MG63 (cell line): ENCODE data around the gene CPNE4. TPM values are rescaled to one million over a fixed set of nuclear protein-coding genes. Genes with fewer than 3 reads are reported as not detected.

Source experiments
- DNase-seq: peaks from one replicate; pipeline ENCODE4 v3.0.0-alpha.2; 2020
- H3K27me3 ChIP-seq: fragments of 250-450 bp; sonication (Bioruptor Pico); 2 replicates; pipeline ENCODE4 v1.5.1; 2020; ENCODE audit warnings: mild to moderate bottlenecking, moderate library complexity
- H3K36me3 ChIP-seq: fragments of 250-450 bp; sonication (Bioruptor Pico); 2 replicates; pipeline ENCODE4 v1.5.1; 2020; ENCODE audit warnings: mild to moderate bottlenecking, moderate library complexity
- H3K4me3 ChIP-seq: fragments of 250-450 bp; sonication (Bioruptor Pico); 2 replicates; pipeline ENCODE4 v1.5.1; 2020; ENCODE audit warnings: mild to moderate bottlenecking, moderate library complexity
- H3K9me3 ChIP-seq: fragments of 250-450 bp; sonication (Bioruptor Pico); 2 replicates; pipeline ENCODE4 v1.5.1; 2020; ENCODE audit warnings: mild to moderate bottlenecking, moderate library complexity
- total RNA-seq: library from RNA; depleted of rRNA; stranded (reverse); fragments of >200 nt; shearing (Covaris generic); gene quantifications from 2 replicates; pipeline ENCODE4 v1.2.3, GENCODE V29; 2014; ENCODE audit warnings: low replicate concordance

CPNE4 gene
- total RNA-seq, 1 experiment from 2014 or later, result not detected

DNA sequence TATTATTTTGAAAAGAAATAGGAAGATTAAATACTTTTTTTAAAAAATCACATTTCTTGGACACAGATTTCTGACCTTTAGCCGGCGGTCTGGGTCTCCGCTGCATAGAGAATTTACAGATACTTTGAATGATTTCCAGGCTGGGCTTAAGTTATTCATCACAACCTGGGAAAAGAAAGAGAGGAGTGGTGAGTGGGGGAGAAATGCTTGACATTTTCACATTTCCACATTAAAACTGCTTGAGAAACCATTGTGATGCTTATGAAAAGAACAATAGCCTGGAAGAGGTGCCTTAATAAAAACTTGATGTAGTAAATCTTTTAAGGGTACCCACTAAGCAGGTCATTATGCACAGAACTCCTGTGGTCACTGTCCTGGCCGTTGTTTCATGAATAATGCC, 365.2 kb downstream of the CPNE4 start:
- Histone ChIP-seq H3K4me3 (no peak overlapping the region), H3K9me3 (no peaks in the 10 kb centered on the region), H3K36me3 (no peaks in the 10 kb centered on the region), H3K27me3 (peaks cover 5% of the 10 kb centered on the region)
- no peak for DNase-seq

DNA sequence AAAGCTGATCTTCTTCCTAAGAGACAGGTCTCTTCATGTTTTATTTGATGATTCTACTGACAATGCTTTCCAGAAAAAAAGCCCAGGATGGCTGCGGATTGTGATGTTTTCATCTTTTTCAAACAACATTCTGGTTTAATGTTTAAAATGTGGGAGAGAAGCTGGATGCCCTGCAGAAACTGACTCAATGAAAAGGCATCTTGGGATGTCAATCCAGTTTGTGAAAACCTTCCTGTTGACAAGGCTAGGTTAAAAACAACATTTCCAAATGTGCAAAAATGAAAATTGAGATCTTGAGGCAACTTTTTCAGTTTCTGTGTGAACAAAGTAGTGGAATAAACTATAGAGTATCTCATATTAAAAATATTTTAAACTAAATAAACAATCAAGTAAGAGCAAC, 376.0 kb downstream of the CPNE4 start:
- Histone ChIP-seq H3K36me3 (no peaks in the 10 kb centered on the region), H3K9me3 (no peaks in the 10 kb centered on the region; the same call in 1 of the 2 replicates), H3K27me3 (no peaks in the 10 kb centered on the region), H3K4me3 (no peak overlapping the region)
- no peak for DNase-seq

DNA sequence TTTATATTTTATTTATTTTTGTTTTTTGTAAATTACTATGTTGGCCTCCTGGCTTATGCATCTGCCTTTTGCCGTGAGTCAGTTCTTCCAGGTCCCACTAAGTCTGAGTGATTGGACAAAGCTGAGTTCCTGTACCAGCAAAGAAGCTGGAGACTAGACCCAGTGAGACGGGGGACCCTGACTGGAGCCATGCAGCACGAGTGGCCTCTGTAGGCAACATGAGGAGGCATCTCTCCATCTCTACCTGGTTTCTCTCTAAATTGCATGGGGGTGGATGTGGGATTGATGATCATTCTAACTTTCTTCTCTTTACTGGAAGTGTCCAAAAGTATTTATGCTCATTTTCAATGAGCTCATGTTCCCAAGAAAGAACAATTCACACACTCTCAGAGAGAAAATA, 376.7 kb downstream of the CPNE4 start:
- Histone ChIP-seq H3K4me3 (no peak overlapping the region), H3K27me3 (no peaks in the 10 kb centered on the region), H3K9me3 (no peaks in the 10 kb centered on the region; the same call in 1 of the 2 replicates), H3K36me3 (no peaks in the 10 kb centered on the region)
- DNase-seq, result no peak

DNA sequence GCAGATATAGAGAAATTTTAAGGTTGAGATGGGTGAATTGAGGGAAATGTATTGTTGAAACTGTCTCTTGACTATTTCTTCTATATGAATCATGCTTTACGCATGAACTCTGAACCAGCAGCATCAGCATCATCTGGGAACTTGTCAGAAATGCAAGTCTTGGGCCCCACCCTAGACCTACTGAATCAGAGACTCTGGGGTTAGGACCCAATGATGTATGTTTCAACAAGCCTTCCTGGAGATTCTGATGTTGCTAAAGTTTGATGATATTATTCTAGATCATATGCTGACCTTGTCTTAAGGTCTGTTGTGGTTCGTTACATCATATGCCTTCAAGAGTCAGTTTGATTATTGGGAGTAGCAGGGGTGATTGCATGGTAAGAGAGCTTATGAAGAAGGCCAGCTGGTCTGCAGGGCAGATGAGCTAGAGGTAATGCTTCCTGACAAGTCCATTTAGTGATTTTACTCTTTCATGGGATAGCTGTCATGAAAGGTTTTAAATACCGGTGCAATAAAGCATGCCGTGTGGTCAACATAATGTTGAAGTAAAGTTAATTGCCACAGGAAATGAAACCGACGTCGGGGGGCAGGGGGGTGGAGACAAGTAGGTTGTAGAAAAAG, 379.6 kb downstream of the CPNE4 start:
- Histone ChIP-seq H3K9me3 (no peaks in the 10 kb centered on the region; the same call in 1 of the 2 replicates), H3K27me3 (no peaks in the 10 kb centered on the region), H3K36me3 (no peaks in the 10 kb centered on the region), H3K4me3 (no peak overlapping the region)
- no peak for DNase-seq

DNA sequence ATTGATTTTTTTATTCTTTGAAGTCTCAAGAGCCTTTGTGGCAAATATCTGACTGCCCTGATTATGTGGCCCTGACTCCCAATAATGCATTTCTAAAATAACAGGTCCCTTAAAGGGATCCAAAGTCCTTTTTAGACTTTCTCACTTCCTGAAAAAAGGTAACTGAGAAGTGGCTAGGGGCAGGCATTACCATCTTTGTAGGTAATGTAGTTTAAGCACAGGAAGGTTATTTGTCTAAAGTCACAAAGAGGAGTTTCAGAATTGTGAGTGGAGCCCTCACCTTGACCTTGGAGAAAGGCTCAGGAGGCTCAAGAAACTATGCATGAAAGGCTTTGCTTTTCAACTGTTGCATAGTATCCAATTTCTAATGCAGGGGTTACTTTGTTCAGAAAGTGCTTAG, 389.2 kb downstream of the CPNE4 start:
- Histone ChIP-seq H3K36me3 (no peaks in the 10 kb centered on the region), H3K4me3 (no peak overlapping the region), H3K9me3 (no peaks in the 10 kb centered on the region), H3K27me3 (0 out of 2 replicates have a peak, but pooled peaks cover 2% of the 10 kb centered on the region)
- no peak for DNase-seq

DNA sequence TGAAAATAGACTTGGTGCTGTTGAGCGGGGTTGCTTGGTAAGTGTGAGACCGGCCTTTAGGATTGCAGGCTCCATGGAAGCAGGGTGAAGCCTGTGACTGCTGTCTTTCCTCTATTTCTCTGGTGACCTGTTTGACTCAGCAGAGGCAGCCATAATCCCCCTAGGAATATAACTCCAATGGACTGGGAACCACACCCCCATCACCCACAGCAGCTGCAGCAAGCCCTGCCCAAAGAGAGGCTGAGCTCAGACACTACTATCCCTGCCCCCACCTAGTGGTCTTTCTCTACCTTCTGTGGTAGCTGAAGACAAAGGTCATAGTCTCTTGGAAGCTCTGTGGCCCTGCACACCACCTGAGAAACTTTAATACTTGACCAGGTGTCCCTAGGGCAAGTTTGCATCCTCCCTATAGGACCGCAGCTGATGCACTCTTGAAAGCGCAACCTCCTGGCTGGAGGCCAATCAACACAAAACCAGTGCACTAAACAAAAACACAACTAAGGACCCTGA, 398.5 kb downstream of the CPNE4 start:
- Histone ChIP-seq H3K9me3 (no peaks in the 10 kb centered on the region), H3K4me3 (no peak overlapping the region), H3K36me3 (no peaks in the 10 kb centered on the region), H3K27me3 (peaks cover 12% of the 10 kb centered on the region)
- DNase-seq, result no peak

DNA sequence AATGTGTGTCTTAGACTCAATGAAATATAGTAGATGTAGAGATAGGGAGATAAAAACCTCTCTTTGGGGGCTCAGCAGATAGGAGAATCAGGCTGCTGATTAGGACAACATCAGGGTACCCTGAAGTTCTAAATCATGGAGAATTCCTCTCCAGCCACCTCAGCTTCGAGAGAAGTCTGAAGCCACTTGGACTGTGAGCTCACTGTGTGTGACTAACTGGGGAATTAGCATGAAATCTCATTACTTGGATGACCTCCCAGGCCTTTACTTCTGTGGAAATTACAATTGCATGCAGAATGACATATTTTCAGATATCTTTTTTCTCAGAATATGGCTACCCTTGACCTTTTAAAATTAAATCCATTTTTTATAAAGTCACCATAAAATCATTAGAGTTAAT, 404.0 kb downstream of the CPNE4 start:
- DNase-seq, result peak; percentile 5
- no peaks in the 10 kb centered on the region for H3K9me3 ChIP-seq
- no peaks in the 10 kb centered on the region; the same call in 1 of the 2 replicates for H3K27me3 ChIP-seq
- no peaks in the 10 kb centered on the region for H3K36me3 ChIP-seq
- H3K4me3 ChIP-seq, result no peak overlapping the region

DNA sequence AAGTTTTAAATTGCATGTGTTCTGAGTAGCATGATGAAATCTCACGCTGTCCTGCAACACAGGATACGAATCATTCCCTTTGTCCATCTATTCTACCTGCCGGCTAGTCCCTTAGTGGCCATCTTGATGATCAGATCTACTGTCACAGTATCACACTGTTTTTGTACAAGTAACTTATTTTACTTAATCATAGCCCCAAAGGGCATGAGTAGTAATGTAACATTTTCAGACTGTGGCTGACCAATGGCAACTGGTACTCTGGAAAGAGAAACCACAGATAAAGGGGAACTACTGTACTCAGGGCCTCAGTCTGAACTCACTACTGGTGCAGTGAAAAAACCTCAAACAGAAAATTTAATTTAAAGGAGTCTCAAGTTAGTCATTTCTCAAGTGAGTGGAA, 404.7 kb downstream of the CPNE4 start:
- no peak for DNase-seq
- H3K4me3 ChIP-seq, result no peak overlapping the region
- no peaks in the 10 kb centered on the region for H3K36me3 ChIP-seq
- H3K9me3 ChIP-seq, result no peaks in the 10 kb centered on the region
- H3K27me3 ChIP-seq, result no peaks in the 10 kb centered on the region

DNA sequence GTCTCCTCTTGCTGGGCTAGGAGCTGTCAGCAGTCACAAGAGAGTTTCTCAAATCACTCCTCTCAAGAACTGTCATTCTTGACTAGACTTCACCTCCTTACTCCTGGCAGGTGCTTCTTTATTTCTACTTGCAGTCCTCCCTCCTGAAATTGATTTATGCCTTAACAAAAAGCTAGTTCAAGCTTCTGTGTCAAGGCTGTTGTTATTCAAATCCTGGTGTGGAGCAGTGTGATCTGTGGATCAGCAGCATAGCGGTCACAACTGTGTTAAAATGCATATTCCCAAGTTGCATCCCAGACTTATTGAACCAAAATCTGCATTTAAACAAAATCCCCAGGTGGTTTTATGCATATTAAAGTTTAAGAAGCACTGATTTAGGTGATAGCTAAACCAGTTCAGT, 411.4 kb downstream of the CPNE4 start:
- H3K9me3 ChIP-seq, result no peaks in the 10 kb centered on the region
- no peaks in the 10 kb centered on the region for H3K36me3 ChIP-seq
- no peak overlapping the region for H3K4me3 ChIP-seq
- DNase-seq, result no peak
- H3K27me3 ChIP-seq, result no peaks in the 10 kb centered on the region; the same call in 1 of the 2 replicates

DNA sequence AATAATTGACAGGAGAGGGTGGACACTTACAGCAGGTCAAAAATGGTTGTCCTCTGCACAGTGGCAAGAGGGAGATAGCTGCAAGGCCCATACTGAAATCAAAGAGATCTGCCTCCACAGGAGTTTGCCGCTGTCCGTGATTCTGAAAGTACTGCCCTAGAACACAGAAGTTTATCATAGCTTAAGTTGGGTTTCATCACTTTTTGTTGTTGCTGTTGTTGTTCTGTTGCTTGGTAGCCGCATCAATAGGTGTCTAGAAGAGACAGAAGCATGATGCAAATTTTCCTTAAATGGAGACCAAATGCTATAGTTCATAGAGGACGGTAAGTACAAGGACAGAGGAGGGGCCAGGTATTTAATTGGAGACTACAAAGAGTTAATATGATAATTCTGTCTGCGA, 412.1 kb downstream of the CPNE4 start:
- no peaks in the 10 kb centered on the region for H3K9me3 ChIP-seq
- H3K27me3 ChIP-seq, result no peaks in the 10 kb centered on the region; the same call in 1 of the 2 replicates
- no peak for DNase-seq
- H3K4me3 ChIP-seq, result no peak overlapping the region
- H3K36me3 ChIP-seq, result no peaks in the 10 kb centered on the region

DNA sequence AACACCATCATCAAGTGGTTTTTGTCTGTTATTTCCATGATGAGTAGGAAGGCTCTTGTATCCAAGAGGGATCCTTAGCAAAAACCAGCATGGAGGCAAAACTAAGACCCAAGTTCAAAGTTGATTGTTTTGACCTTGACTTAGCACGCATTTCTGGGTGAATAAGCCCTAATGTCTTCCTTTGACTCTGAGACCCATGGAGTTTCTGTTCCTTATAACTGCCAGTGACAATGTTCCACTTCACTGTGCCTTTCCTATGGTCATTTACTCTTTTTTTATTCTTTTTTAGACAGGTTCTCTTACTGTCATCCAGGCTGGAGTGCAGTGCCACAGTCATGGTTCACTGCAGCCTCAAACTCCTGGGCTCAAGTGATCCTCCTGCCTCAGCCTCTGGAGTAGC, 413.8 kb downstream of the CPNE4 start:
- Histone ChIP-seq H3K9me3 (no peaks in the 10 kb centered on the region), H3K36me3 (no peaks in the 10 kb centered on the region), H3K27me3 (peaks cover 4% of the 10 kb centered on the region; the same call in 1 of the 2 replicates), H3K4me3 (no peak overlapping the region)
- no peak for DNase-seq

DNA sequence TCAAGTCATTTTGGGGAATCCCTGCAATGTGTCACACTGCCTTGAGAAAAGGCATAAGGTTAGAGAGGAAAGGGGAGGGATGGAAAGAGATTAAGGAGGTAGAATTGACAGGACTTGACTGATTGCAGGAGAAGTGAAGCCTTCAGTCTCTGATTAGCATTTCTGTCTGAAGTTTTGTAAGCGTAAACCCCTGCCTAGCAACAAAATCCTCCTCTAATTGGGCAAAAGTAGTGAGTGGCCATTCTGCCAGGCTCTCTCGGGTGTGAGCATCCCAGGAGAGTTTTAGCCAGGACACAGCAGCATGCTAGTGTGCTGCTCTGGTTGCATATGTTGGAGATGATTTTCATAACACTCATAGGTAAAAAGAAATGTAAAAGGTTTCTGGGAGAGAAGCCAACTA, 415.0 kb downstream of the CPNE4 start:
- DNase-seq, result no peak
- no peaks in the 10 kb centered on the region for H3K36me3 ChIP-seq

DNA sequence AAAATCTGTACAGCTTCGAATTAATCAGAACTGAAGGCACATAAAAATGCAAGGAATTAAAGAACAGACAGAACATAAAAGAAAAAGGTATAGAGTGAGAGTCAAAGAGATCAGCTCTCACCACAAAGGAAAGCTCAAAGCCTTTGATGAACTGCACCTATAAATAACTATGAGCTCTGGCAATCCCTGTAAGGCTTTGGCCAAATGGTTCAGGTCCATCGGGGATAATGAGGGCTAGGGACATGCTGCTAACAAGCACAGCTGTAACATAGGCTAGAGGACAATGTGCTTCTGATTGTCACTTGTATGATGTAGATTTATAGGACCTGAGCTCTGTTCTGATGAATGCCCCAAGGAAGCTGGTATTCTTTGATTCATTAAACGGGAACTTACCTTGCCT, 418.1 kb downstream of the CPNE4 start:
- H3K9me3 ChIP-seq, result no peaks in the 10 kb centered on the region
- no peaks in the 10 kb centered on the region for H3K36me3 ChIP-seq
- no peak for DNase-seq
- peaks cover 4% of the 10 kb centered on the region; the same call in 1 of the 2 replicates for H3K27me3 ChIP-seq
- no peak overlapping the region for H3K4me3 ChIP-seq

More for the DNA sequence above, 415.0 kb downstream of the CPNE4 start:
- Histone ChIP-seq H3K4me3 (no peak overlapping the region), H3K27me3 (peaks cover 4% of the 10 kb centered on the region; the same call in 1 of the 2 replicates), H3K9me3 (no peaks in the 10 kb centered on the region)

DNA sequence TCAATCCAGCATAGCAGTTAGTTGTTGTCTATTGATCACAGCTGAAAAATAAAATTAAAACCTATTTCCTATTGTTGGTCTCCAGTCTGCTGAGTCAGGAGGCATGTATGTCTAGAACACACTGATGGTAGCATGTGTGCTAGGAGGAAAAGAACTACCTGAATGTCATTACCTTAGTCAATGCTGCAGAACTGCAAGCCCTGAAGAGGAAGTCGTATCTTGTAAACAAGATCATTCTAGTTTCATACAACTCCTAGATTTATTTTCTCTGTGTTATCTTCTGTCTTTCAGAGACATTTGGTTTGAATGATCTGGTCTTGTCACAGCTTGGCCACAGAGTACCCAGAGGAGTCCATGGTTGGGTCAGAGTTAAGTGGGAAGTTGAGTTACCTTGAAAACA, 422.1 kb downstream of the CPNE4 start:
- H3K36me3 ChIP-seq, result no peaks in the 10 kb centered on the region
- no peak overlapping the region for H3K4me3 ChIP-seq
- no peaks in the 10 kb centered on the region for H3K9me3 ChIP-seq
- DNase-seq, result no peak
- peaks cover 4% of the 10 kb centered on the region; the same call in 1 of the 2 replicates for H3K27me3 ChIP-seq

DNA sequence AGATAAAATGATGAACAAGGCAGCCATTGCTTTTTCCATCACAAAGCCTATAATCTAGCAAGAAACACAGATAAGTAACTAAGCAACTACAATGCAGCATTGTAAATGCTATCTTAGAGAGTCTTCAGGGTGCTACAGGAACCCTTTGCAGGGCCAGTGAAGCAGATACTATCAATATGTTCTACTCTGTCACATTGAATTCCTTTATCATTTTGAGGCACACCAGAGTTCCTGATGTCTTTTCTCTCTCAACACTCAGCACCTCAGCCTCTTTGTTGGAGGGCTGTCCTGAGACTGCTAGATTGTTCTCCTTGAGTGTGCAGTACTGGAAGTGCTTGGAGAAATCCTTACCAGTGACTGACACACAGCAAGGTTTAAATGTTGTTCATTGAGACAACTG, 424.6 kb downstream of the CPNE4 start:
- DNase-seq, result no peak
- no peak overlapping the region for H3K4me3 ChIP-seq
- H3K9me3 ChIP-seq, result no peaks in the 10 kb centered on the region
- H3K36me3 ChIP-seq, result no peaks in the 10 kb centered on the region
- no peaks in the 10 kb centered on the region for H3K27me3 ChIP-seq

DNA sequence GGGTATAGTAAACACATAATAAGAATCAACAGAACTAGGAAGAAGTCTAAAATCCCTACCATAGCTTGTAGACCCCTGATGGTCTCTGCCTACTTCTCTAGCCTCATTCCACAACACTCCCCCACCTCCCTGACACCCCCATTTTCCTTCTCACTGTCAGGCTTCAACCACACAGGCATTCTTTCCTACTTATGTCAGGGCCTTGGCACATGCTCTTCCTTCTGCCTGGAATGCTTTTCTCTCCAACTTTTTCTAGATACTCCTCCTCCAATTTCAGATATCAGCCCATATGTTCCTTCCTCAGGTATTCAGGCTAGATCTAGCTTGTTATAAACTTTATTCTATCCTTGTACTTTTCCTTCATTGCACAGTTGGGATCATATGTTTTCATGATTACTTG, 426.1 kb downstream of the CPNE4 start:
- Histone ChIP-seq H3K36me3 (no peaks in the 10 kb centered on the region), H3K9me3 (no peaks in the 10 kb centered on the region), H3K4me3 (no peak overlapping the region), H3K27me3 (no peaks in the 10 kb centered on the region)
- DNase-seq, result peak; percentile 19

DNA sequence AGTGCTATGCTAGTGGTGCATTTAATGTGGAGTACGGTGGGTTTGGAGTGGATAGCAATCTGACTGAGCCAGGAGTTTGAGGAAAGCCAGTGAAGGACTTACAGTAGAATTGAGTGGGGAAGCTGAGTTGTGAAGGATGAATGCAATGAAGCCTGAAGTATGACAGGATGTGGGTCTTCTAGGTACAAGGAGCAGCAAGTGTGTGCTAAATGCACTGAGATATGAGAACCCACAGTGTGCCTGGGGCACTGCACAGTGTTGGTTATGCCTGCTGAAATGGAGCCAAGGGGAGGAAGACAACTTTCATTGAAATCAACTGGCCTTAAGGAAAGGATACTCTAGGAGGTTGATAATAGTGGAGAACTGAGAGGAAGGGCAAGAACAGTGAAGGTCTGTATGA, 426.5 kb downstream of the CPNE4 start:
- DNase-seq, result no peak
- Histone ChIP-seq H3K9me3 (no peaks in the 10 kb centered on the region), H3K27me3 (no peaks in the 10 kb centered on the region), H3K4me3 (no peak overlapping the region), H3K36me3 (no peaks in the 10 kb centered on the region)

DNA sequence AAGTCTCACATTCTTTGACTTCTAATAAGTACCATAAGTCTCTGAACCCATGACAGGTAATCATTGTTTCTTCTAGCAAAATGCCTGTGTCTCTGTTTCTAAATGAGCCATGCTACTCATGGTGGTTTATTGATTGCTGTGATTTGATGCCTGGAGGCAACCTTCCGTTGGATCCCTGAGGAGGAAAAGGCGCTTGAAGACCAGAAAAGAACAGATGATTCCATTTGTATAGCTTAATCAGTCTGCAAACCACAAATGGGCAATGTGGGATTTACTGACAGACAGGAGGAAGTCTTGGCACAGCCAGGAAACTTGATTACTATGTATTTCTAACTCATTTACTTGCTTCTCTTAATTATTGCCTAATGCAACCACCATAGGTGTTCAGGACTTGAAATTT, 428.9 kb downstream of the CPNE4 start:
- Histone ChIP-seq H3K9me3 (no peaks in the 10 kb centered on the region), H3K36me3 (no peaks in the 10 kb centered on the region), H3K4me3 (no peak overlapping the region), H3K27me3 (no peaks in the 10 kb centered on the region; the same call in 1 of the 2 replicates)
- DNase-seq, result no peak
